ENCODE data around the gene AZGP1. TPM values are rescaled to one million over a fixed set of nuclear protein-coding genes. Genes with fewer than 3 reads are reported as not detected.

Gene AZGP1
- total and polyA plus RNA-seq, 2 of the 13 experiments (the other 11 are each of a cell fraction or from before 2014, with no cell fraction given) = 93.8 to 229 TPM

DNA sequence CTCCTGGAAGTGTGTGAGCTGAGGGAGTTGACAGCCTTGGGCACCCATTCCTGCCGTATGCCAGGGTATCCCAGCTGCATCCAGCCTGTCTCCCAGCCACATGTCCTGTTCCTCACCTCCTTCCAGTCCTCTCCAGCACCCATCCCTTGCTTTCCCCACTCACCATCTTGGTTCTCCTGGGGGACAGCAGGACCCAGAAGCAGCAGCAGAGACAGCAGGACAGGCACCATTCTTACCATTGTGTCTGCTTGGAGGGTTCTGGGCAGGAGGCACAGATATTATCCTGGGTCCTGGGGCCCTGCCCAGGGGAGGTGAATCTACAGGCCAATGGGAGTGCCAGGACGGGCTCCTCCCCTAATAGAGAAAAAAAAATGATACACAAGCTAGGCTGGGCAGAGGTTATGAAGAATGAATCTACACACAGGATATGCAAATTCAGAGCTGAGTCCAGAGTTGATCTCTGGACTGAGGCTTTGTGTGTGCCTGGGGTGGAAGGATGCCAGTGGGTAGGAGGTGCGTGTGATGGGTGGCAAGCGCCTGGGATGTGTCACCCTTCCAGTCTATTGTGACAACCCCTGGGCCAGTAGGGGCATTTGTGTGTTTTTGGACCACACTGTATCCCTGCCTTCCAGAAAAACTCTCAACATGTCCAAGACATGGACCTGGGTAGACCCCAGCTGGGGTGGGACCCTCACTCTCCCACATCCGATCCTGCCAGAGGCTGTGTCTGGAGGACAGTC is at the start of gene AZGP1 (continued):
- no peak for TF ChIP-seq FOXA1 (IDR thresholded peaks at IDR 0.05)
- TF ChIP-seq FOXA1 (CRISPR knock-in tag; IDR thresholded peaks at IDR 0.05) = no peak
- TF ChIP-seq, protein P1, sequence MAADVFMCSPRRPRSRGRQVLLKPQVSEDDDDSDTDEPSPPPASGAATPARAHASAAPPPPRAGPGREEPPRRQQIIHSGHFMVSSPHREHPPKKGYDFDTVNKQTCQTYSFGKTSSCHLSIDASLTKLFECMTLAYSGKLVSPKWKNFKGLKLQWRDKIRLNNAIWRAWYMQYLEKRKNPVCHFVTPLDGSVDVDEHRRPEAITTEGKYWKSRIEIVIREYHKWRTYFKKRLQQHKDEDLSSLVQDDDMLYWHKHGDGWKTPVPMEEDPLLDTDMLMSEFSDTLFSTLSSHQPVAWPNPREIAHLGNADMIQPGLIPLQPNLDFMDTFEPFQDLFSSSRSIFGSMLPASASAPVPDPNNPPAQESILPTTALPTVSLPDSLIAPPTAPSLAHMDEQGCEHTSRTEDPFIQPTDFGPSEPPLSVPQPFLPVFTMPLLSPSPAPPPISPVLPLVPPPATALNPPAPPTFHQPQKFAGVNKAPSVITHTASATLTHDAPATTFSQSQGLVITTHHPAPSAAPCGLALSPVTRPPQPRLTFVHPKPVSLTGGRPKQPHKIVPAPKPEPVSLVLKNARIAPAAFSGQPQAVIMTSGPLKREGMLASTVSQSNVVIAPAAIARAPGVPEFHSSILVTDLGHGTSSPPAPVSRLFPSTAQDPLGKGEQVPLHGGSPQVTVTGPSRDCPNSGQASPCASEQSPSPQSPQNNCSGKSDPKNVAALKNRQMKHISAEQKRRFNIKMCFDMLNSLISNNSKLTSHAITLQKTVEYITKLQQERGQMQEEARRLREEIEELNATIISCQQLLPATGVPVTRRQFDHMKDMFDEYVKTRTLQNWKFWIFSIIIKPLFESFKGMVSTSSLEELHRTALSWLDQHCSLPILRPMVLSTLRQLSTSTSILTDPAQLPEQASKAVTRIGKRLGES (CRISPR knock-in tag; IDR thresholded peaks at IDR 0.05; ENCODE audit: borderline replicate concordance) = no peak
- no peak for TF ChIP-seq MTF2 (CRISPR knock-in tag; IDR thresholded peaks at IDR 0.05; ENCODE audit: borderline replicate concordance)
- no peak for TF ChIP-seq ELF4 (CRISPR knock-in tag; IDR thresholded peaks at IDR 0.05; ENCODE audit: borderline replicate concordance)
- peak; percentile 17; the same call in 1 of the 2 replicates for TF ChIP-seq ZNF614 (CRISPR knock-in tag; IDR thresholded peaks at IDR 0.05; ENCODE audit: borderline replicate concordance)
- TF ChIP-seq MED1 (CRISPR knock-in tag; IDR thresholded peaks at IDR 0.05) = peak; percentile 50; the same call in 1 of the 2 replicates
- TF ChIP-seq ZMYM3 (CRISPR knock-in tag; IDR thresholded peaks at IDR 0.05) = no peak
- TF ChIP-seq ZNF431 (CRISPR knock-in tag; IDR thresholded peaks at IDR 0.05; ENCODE audit: borderline replicate concordance, low read depth) = no peak
- TF ChIP-seq FOXK1 (CRISPR knock-in tag; IDR thresholded peaks at IDR 0.05; ENCODE audit: borderline replicate concordance, low read depth) = peak; percentile 67; the same call in 1 of the 2 replicates
- TF ChIP-seq ZBTB4 (CRISPR knock-in tag; IDR thresholded peaks at IDR 0.05; ENCODE audit: borderline replicate concordance) = peak; percentile 73; the same call in 1 of the 2 replicates
- no peak for TF ChIP-seq THYN1 (CRISPR knock-in tag; IDR thresholded peaks at IDR 0.05; ENCODE audit: borderline replicate concordance, low read depth)
- TF ChIP-seq ZNF777 (CRISPR knock-in tag; IDR thresholded peaks at IDR 0.05) = no peak
- TF ChIP-seq, protein P2, sequence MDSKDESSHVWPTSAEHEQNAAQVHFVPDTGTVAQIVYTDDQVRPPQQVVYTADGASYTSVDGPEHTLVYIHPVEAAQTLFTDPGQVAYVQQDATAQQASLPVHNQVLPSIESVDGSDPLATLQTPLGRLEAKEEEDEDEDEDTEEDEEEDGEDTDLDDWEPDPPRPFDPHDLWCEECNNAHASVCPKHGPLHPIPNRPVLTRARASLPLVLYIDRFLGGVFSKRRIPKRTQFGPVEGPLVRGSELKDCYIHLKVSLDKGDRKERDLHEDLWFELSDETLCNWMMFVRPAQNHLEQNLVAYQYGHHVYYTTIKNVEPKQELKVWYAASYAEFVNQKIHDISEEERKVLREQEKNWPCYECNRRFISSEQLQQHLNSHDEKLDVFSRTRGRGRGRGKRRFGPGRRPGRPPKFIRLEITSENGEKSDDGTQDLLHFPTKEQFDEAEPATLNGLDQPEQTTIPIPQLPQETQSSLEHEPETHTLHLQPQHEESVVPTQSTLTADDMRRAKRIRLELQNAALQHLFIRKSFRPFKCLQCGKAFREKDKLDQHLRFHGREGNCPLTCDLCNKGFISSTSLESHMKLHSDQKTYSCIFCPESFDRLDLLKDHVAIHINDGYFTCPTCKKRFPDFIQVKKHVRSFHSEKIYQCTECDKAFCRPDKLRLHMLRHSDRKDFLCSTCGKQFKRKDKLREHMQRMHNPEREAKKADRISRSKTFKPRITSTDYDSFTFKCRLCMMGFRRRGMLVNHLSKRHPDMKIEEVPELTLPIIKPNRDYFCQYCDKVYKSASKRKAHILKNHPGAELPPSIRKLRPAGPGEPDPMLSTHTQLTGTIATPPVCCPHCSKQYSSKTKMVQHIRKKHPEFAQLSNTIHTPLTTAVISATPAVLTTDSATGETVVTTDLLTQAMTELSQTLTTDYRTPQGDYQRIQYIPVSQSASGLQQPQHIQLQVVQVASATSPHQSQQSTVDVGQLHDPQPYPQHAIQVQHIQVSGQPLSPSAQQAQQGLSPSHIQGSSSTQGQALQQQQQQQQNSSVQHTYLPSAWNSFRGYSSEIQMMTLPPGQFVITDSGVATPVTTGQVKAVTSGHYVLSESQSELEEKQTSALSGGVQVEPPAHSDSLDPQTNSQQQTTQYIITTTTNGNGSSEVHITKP (CRISPR knock-in tag; IDR thresholded peaks at IDR 0.05; ENCODE audit: low read depth) = no peak
- TF ChIP-seq ZSCAN5A (CRISPR knock-in tag; IDR thresholded peaks at IDR 0.05; ENCODE audit: borderline replicate concordance) = no peak
- TF ChIP-seq ZNF557 (CRISPR knock-in tag; IDR thresholded peaks at IDR 0.05) = no peak
- no peak for TF ChIP-seq ZNF10 (CRISPR knock-in tag; IDR thresholded peaks at IDR 0.05; ENCODE audit: borderline replicate concordance, low read depth)

Data from HepG2 (cell line).